IPS-18a (cell line): ENCODE data around the gene POP4.

Source experiments
- H3K27ac ChIP-seq: one replicate; pipeline ENCODE4 v1.5.1; 2013; ENCODE audit warnings: low read length
- H3K27me3 ChIP-seq: one replicate; pipeline ENCODE4 v1.6.1; 2013; ENCODE audit warnings: mild to moderate bottlenecking, low read length; ENCODE audit not compliant: control insufficient read depth, insufficient read depth
- H3K36me3 ChIP-seq: one replicate; pipeline ENCODE4 v1.6.1; 2013; ENCODE audit warnings: low read depth, low read length; ENCODE audit not compliant: control insufficient read depth
- H3K4me1 ChIP-seq: one replicate; pipeline ENCODE4 v1.6.1; 2013; ENCODE audit warnings: low read depth, low read length; ENCODE audit not compliant: control insufficient read depth
- H3K4me3 ChIP-seq: one replicate; pipeline ENCODE4 v1.5.1; 2013; ENCODE audit warnings: low read length
- H3K9ac ChIP-seq: one replicate; pipeline ENCODE4 v1.6.1; 2013; ENCODE audit warnings: mild to moderate bottlenecking, low read length, moderate library complexity
- H3K9me3 ChIP-seq: one replicate; pipeline ENCODE4 v1.6.1; 2013; ENCODE audit warnings: low read depth, low read length; ENCODE audit not compliant: control insufficient read depth

Gene POP4

GRCh38 chr19:29614780-29615179, 8.7 kb downstream of the POP4 start:
- no peaks in the 10 kb centered on the region for H3K9me3 ChIP-seq
- no peaks in the 10 kb centered on the region for H3K4me1 ChIP-seq
- no peak overlapping the region for H3K4me3 ChIP-seq
- H3K27me3 ChIP-seq = no peaks in the 10 kb centered on the region
- H3K36me3 ChIP-seq = peaks cover 36% of the 10 kb centered on the region
- H3K9ac ChIP-seq = no peak overlapping the region
- no peak overlapping the region for H3K27ac ChIP-seq

DNA sequence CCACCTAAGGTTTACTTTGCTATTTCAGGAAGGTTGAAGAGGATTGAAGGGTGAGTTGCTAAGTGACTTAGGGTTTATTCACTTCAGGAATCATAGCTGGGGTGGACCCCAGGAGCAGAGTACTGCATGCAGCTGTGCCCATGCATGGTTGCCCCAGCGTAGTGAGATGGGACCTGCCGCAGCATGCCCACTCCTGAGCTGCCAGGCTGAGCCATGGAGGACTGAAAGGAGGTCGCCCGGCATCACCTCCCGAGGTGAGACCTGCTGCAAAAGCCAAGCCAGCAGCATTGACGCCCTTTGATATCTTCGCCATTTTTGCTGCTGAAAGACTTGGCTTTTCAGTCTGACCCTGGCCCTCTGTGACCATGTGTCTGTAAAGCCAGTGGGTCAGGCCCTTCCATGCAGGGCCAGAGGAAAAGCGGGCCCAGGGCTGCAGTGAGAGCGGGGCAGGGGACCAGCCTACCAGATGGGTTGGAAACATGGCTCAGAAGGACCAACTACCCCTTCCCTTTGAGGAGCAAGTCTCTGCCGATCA, 9.9 kb downstream of the POP4 start:
- H3K36me3 ChIP-seq = peaks cover 34% of the 10 kb centered on the region
- no peak overlapping the region for H3K9ac ChIP-seq
- H3K27ac ChIP-seq = no peak overlapping the region
- H3K4me1 ChIP-seq = no peaks in the 10 kb centered on the region
- no peaks in the 10 kb centered on the region for H3K27me3 ChIP-seq
- no peaks in the 10 kb centered on the region for H3K9me3 ChIP-seq
- no peak overlapping the region for H3K4me3 ChIP-seq

DNA sequence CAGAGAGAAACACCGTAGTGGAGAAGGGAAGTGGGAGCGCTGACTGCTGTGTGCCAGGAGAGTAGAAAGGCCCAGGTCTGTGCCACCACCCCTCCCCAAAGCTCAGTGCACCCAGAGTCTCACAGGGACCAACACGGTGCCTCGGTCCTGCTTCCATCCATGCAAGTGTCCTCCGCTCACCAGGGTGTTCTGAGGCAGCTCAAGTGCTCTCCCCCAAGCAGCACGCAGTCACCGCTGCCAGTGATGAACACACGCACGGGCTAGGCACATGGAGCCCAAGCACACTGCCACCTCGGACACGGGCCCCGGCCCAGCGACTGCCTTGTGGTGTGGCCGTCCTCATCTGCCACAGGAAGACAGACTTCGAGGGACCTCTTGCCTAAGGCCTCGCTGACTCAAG, 10.5 kb downstream of the POP4 start:
- Histone ChIP-seq H3K27ac (no peak overlapping the region), H3K36me3 (peaks cover 34% of the 10 kb centered on the region), H3K9ac (no peak overlapping the region), H3K9me3 (no peaks in the 10 kb centered on the region), H3K27me3 (no peaks in the 10 kb centered on the region), H3K4me3 (no peak overlapping the region), H3K4me1 (no peaks in the 10 kb centered on the region)

DNA sequence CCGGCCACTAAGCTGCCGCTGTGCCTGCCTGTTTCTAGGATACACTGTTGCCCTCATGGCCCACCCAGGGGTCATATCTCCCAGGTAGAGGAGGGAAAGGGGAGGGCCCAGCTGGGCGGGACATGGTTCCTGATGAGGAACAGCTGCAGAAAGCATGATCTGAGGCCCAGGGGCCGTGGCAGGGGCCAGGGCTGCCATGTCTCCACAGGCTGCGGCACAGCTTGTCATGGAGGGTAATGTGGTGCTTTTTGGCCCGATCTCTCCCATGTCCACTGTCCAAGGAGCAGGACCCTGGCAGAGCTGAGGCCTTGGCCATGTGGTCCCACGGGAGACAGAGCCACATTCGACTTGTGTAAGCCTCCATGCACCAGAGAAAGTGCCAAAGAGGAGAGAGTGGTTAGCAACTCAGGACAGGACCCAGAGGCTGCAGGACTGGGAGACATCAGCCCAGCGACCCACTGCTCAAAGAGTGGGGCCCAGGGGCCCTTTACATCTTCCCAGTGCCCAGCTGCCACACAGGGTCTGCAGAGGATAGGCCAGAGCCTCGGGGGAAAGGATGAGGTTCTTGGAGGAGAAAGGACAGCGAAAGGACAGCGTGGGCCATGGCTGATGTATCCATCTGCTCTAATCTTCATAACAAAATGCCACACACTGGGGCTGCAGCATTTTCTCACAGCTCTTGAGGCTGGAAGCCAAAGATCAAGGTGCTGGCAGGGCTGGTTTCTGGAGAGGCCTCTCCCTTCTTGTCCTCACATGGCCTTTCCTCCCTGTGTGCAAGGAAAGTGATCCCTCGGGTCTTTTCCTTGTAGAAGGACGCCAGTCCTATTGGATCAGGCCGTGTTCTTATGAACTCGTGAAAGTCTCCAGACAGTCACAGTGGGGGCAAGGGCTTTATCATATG, 11.5 kb downstream of the POP4 start:
- Histone ChIP-seq H3K9me3 (no peaks in the 10 kb centered on the region), H3K9ac (no peak overlapping the region), H3K4me1 (no peaks in the 10 kb centered on the region), H3K27me3 (no peaks in the 10 kb centered on the region), H3K36me3 (peaks cover 23% of the 10 kb centered on the region), H3K27ac (no peak overlapping the region), H3K4me3 (no peak overlapping the region)

- Histone ChIP-seq H3K27me3 (no peaks in the 10 kb centered on the region), H3K4me3 (no peak overlapping the region), H3K9ac (no peak overlapping the region), H3K4me1 (no peaks in the 10 kb centered on the region), H3K27ac (no peak overlapping the region), H3K36me3 (peaks cover 15% of the 10 kb centered on the region), H3K9me3 (no peaks in the 10 kb centered on the region)
Measured at GRCh38 chr19:29618434-29618833, 12.4 kb downstream of the POP4 start.

DNA sequence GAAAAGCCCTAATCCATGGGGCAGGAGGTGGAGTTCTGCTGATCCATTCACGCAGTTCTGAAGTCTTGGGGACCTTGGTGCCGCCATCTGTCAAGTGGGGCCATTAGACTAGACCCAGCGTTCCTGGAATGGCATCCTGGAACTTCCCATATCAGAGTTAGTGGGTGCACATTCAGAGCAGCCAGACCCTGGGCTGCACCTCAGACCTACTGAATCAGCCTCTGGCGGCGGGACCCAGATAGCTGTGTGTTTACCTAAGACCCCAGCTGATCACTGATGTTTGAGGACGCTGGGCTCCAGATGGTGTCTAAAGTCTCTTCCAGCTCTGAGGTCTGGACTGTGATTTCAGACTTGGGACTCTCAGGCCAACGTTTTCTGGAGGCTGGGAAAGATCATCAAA, 12.8 kb downstream of the POP4 start:
- Histone ChIP-seq H3K9me3 (no peaks in the 10 kb centered on the region), H3K27me3 (no peaks in the 10 kb centered on the region), H3K4me1 (no peaks in the 10 kb centered on the region), H3K27ac (no peak overlapping the region), H3K4me3 (no peak overlapping the region), H3K9ac (no peak overlapping the region), H3K36me3 (peaks cover 12% of the 10 kb centered on the region)

- no peaks in the 10 kb centered on the region for H3K9me3 ChIP-seq
- H3K4me1 ChIP-seq = peaks cover 3% of the 10 kb centered on the region
- H3K9ac ChIP-seq = no peak overlapping the region
Measured at GRCh38 chr19:29620931-29621351, 14.9 kb downstream of the POP4 start.

DNA sequence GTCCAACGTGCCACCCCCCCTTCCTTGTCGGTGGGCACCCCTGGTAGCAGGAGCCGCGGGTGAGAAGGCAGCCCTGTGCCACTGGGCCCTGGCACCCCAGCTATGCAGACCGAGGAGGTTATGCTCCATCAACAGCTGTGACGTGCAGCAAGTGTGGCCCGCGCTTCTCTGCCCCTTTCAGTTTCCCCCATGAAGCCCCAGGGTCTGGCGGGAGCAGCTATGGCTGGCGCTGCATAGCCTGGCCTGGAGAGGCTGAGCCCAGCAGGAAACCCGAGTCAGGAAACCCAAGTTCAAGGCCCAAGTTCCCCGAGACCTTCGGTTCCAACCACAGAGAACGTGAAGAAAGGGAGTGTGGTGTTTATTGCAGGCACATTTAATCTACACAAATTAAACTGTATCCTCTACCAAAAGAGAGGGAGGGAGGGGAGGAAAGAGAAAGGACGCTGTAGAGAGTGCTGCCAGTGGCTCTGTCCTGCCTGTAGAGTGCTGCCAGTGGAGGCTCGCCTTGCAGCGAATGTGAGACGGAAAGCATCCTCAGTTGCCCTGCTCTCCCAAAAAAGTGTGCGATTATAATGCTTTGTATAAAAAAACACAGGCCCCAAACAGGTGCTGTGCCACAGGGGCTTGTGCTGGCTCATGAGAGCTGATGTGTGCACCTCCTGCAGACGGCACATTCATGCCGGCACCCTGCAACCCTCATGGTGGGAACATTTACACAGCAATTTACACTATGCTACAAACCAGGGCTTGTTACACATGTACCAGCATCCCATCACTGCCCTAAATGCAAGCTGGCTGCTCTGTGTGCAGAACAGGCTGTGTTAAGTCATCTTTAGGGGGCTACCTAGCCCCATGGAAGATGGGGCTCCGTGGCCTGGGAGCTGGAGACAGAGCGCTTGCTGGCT, 16.3 kb downstream of the POP4 start:
- no peak overlapping the region for H3K27ac ChIP-seq
- H3K36me3 ChIP-seq = no peaks in the 10 kb centered on the region
- H3K4me3 ChIP-seq = no peak overlapping the region
- peaks cover 3% of the 10 kb centered on the region for H3K4me1 ChIP-seq
- no peaks in the 10 kb centered on the region for H3K27me3 ChIP-seq
- no peaks in the 10 kb centered on the region for H3K9me3 ChIP-seq
- H3K9ac ChIP-seq = no peak overlapping the region

More at GRCh38 chr19:29620931-29621351, 14.9 kb downstream of the POP4 start:
- Histone ChIP-seq H3K36me3 (peaks cover 4% of the 10 kb centered on the region), H3K4me3 (no peak overlapping the region), H3K27ac (no peak overlapping the region), H3K27me3 (no peaks in the 10 kb centered on the region)

DNA sequence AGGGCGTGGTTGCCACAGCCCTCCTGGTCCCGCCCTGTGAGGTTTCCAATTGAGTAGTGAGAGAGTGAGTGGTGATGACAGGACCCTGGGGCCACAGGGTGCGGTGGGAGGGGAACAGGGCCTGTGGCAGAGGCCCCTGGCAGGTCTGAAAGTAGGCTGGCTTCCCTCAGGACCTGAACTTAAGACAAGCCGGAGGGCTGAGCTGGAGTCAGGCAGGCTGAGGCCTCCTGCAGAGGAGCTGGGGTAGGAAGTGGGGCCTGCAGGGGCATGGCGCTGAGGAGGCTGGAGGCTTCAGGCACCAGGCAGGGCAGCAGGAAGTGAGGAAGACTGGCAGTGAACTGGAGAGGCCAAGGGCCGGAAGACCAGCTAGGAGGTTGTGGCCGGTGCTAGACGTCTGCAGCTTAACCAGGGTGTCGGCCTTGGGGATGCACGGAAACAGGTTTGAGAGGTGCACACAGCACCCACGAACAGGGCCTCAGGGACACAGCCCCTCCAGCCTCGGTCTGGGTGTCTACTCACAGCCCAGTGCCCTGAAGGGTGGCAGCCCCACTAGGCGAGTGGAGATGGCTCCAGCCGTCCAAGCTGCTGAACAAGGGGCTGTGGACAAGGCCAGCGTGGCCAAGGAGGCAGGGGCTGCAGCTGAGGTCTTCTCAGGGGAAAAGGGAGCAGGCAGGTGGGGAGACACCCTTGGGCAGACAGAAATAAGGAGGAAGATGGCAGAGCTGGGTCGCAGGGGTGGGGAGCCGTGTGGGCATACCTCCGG, 17.8 kb downstream of the POP4 start:
- Histone ChIP-seq H3K27me3 (no peaks in the 10 kb centered on the region), H3K27ac (no peak overlapping the region), H3K9ac (no peak overlapping the region), H3K36me3 (no peaks in the 10 kb centered on the region), H3K4me1 (peaks cover 3% of the 10 kb centered on the region), H3K9me3 (no peaks in the 10 kb centered on the region), H3K4me3 (no peak overlapping the region)

GRCh38 chr19:29624489-29625185, 18.6 kb downstream of the POP4 start:
- H3K9me3 ChIP-seq = no peaks in the 10 kb centered on the region
- H3K36me3 ChIP-seq = no peaks in the 10 kb centered on the region
- H3K4me1 ChIP-seq = peaks cover 3% of the 10 kb centered on the region
- H3K9ac ChIP-seq = no peak overlapping the region
- no peaks in the 10 kb centered on the region for H3K27me3 ChIP-seq
- H3K27ac ChIP-seq = no peak overlapping the region
- no peak overlapping the region for H3K4me3 ChIP-seq
